HT-29 (cell line): ENCODE data around the gene NKAIN1. TPM values are rescaled to one million over a fixed set of nuclear protein-coding genes. Genes with fewer than 3 reads are reported as not detected.

Experiments used
- DNase-seq: peaks from one replicate; pipeline ENCODE4 v3.0.0-alpha.2; 2015; ENCODE audit warnings: low spot score
- total RNA-seq: library from RNA; depleted of rRNA; stranded (reverse); fragments of >200 nt; shearing (Covaris generic); gene quantifications from 2 replicates; pipeline ENCODE4 v1.2.3, GENCODE V29; 2014

Gene NKAIN1
- total RNA-seq, 1 experiment from 2014 or later: not detected

GRCh38 chr1:31234123-31234708 is 5.5 kb downstream of the NKAIN1 start:
- DNase-seq: no peak

GRCh38 chr1:31232689-31233088 is 7.0 kb downstream of the NKAIN1 start:
- no peak for DNase-seq

- DNase-seq: no peak
Measured at GRCh38 chr1:31231802-31232201, 7.9 kb downstream of the NKAIN1 start.

DNA sequence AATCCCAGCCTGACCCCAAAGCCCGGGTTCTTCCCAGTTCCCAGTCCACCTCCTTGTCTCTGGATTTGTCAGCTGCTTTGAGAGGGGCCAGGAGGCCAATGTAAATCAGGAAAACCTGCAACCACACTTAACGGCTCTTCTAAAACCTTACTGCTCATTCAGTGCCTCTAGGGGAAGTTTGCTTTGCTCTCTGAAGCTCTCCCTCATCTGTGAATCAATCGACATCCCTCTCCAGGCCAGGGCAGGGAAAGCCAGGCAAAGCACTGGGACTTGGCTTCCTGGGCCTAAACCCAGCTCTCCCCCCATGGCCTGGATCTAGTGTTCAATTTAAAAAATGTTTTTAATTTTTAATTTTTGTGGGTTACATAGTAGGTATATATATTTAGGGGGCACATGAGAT is 9.3 kb downstream of the NKAIN1 start:
- DNase-seq: no peak

- no peak for DNase-seq
Measured at GRCh38 chr1:31228986-31229385, 10.7 kb downstream of the NKAIN1 start.

- DNase-seq: no peak
Measured at GRCh38 chr1:31227891-31228568, 11.7 kb downstream of the NKAIN1 start.

DNA sequence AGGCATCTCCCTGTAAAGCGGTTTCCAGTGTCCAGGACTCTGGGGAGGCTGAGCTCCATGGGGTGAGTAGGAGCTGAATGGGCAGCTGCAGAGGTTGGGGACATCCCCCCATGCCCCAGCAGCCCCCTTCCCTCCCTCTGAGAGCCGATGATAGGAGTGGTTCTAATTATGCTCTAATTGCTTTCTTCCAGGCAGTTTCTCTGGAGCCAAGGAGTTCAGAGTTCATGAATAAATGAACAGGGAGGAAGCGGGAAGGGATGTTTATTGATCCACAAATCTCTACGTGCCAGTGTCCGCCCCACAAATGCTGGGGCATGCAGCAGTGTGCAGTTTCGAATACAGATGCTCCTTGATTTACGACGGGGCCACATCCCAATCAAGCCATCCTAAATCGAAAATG is 15.6 kb downstream of the NKAIN1 start:
- no peak for DNase-seq

- no peak for DNase-seq
Measured at GRCh38 chr1:31222176-31222575, 17.5 kb downstream of the NKAIN1 start.

DNA sequence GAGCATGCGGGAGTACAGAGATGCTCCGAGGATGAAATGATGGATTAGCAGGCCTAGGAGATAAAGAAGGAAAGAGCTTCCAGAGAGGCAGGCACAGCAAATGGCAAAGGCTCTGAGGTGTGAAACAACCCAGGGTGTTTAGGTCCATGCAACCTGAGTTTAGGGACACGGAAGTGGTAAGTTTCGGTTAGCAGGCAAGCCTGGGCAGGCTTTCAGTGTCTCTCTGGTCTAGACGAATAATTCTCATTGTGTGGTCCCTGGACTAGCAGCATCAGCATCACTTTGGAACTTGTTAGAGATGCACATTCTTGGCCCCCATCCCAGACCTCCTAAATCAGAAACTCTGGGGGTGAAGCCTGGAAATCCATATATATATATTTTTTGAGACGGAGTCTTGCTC is 18.6 kb downstream of the NKAIN1 start:
- no peak for DNase-seq

- DNase-seq: no peak
Measured at GRCh38 chr1:31219489-31219888, 20.2 kb downstream of the NKAIN1 start.

DNA sequence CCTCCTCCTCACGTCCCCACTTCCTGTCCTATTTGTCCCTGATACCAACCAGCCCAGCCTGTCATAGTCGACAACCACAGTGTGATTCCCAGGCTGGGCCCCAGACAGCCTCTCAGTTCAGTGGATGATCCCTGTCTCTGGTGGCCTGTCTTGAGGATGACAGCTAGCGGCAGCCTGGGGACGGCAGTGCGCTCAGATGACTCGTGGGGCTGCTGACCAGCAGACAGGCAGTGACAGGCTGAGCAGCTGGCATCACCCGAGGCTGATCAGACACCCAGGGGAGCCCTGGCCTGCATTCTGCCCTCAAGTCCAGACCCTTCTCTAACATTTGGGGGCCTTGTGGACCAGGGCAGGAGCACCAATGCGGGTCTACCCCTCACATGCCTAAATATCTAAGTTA is 21.0 kb downstream of the NKAIN1 start:
- no peak for DNase-seq

GRCh38 chr1:31216016-31216415 is 23.7 kb downstream of the NKAIN1 start:
- peak; percentile 51 for DNase-seq

- no peak for DNase-seq
Measured at GRCh38 chr1:31215065-31215570, 24.6 kb downstream of the NKAIN1 start.

DNA sequence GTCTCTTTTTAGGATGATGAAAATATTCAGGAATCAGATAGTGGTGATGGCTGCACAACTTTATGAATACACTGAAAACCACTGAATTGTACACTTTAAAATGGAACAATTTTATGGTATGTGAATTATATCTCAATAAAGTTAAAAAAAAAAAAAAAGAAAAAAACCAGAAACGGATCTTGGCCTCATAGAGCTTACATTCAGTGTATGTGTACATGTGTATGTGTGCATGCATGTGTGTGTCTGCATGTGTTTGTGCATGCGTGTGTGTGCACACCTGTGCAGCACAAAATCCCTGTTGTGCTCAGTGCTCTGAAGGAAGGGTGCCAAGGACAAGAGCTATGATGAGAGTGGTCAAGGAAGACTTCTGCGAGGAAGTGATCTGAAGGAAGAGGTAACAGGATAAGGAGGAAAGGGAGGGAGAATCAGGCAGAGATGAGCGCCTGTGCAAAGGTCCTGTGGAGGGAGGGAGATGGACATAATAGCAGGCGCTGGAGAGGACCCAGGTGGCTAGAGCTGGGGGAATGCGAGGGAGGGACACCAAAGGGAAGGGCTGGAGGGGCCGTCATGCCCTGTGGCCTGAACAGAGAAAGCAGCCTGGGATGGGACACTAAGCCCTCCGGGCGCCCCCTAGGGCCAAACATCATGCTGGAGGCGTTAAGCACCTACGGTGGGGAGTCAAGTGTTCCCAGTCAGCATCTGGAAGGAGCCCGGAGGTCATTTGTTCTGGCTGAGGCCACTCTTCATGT is 25.2 kb downstream of the NKAIN1 start:
- DNase-seq: no peak

- DNase-seq: no peak
Measured at GRCh38 chr1:31208361-31208945, 31.2 kb downstream of the NKAIN1 start.

GRCh38 chr1:31207569-31207968 is 32.1 kb downstream of the NKAIN1 start:
- no peak for DNase-seq

- no peak for DNase-seq
Measured at GRCh38 chr1:31207046-31207445, 32.6 kb downstream of the NKAIN1 start.

- no peak for DNase-seq
Measured at GRCh38 chr1:31203215-31203614, 36.5 kb downstream of the NKAIN1 start.

DNA sequence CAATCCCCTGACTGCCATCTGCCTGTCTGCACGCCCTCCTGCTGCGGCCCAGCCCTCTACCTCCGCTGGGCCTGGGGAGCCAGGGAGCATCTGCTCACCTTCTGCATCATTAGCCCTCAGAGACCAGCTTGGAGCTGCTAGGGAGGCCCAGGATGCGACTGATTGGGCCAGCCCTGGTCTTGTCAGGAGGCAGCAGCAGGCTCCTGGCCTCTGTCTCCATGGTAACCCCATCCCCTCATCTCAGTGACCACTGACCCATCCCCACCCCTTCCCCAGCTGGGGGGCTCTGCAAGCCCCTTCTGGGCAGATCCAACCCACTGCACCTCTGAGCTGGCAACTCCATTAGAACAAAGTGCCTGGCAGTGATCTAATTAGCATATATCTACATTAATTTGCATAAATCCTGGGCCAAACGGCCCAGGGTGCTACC is 37.7 kb downstream of the NKAIN1 start:
- DNase-seq: no peak

DNA sequence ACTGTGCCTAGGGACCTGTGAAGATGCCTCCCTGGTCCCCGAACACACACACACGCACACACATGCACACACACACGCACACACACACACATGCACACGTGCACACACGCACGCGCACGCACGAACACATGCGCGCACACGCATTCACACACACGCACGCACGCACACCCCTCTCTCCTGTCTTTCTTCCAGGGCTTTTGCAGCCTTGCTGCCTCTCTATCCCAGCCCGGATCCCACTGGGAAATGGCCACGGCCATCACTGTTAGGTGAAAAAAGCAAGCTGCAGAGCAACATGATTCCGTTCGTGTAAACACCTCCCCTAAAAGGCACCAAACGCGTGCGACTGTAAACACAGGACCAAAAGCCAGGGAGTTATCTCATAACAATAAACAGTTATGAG is 39.7 kb downstream of the NKAIN1 start:
- no peak for DNase-seq

DNA sequence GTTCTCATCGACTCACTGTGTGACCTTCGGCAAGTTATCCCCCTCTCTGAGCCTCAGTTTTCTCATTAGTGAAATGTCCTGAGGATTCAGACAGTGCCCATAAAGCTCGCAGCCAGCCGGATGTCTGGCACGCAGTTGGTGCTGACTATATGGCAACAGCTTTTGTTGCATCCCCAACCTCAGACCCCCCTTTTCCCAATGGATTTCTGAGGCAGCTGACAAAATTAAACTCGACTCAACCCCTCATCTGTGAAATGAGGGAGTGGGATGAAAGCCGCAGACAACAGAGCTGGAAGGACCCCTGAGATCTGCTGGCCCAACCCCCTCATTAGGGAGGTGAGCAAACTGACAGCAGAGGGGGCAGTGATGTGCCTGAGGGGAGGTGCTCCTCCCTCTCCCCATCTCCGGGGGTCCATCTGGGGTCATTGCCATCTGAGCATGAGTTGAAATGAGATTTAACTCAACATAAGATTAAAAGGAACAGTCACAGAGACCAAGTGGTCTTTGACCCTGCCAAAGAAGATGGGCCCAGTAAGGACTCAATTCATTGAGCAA is 40.4 kb downstream of the NKAIN1 start:
- no peak for DNase-seq

DNA sequence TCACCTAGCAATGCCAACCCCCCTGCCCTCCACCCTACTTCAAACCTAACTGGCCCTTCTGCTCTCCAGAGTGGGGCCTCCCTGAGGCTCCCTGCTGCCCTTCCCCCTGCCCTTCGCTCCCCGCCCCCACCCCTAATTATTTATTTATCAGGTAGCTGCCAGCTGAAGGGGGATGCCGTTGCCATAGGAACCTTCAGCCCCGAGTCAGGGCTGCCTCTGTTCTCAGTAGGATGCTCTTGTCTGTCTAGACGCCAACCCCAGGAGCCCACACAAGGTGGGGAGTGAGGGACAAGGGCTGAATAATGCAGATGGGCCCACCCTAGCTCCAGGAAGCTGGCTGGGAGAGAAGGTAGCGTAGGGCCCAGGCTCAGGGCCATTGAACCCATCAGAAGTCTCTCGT is 41.1 kb downstream of the NKAIN1 start:
- DNase-seq: no peak
